ENCODE results near the gene TNIK.

TNIK gene

GRCh38 chr3:171491361-171491760 lies 31.2 kb upstream of the TNIK start:
- DNase-seq (ENCODE audit: low read depth) = no peak
- no peaks in the 10 kb centered on the region for H3K4me1 ChIP-seq (ENCODE audit: control insufficient read depth, insufficient read depth, low read length)
- no peaks in the 10 kb centered on the region for H3K36me3 ChIP-seq (ENCODE audit: control insufficient read depth, insufficient read depth, low read length, severe bottlenecking)
- no peaks in the 10 kb centered on the region for H3K27me3 ChIP-seq (replicated peaks; ENCODE audit: control insufficient read depth, insufficient read depth, low read length)
- no peaks in the 10 kb centered on the region for H3K9me3 ChIP-seq (ENCODE audit: control insufficient read depth, low read length)
- H3K4me3 ChIP-seq (ENCODE audit: low read length) = no peak overlapping the region
- H3K9ac ChIP-seq (ENCODE audit: low read length) = no peak overlapping the region

- H3K9me3 ChIP-seq (ENCODE audit: control insufficient read depth, low read length) = no peaks in the 10 kb centered on the region
- DNase-seq (ENCODE audit: low read depth) = no peak
- H3K27me3 ChIP-seq (replicated peaks; ENCODE audit: control insufficient read depth, insufficient read depth, low read length) = no peaks in the 10 kb centered on the region
- no peak overlapping the region for H3K9ac ChIP-seq (ENCODE audit: low read length)
- H3K4me1 ChIP-seq (ENCODE audit: control insufficient read depth, insufficient read depth, low read length) = no peaks in the 10 kb centered on the region
- H3K36me3 ChIP-seq (ENCODE audit: control insufficient read depth, insufficient read depth, low read length, severe bottlenecking) = no peaks in the 10 kb centered on the region
- H3K4me3 ChIP-seq (ENCODE audit: low read length) = no peak overlapping the region
Observed at GRCh38 chr3:171490901-171491300, 30.7 kb upstream of the TNIK start.

GRCh38 chr3:171489348-171489747 lies 29.1 kb upstream of the TNIK start:
- no peaks in the 10 kb centered on the region for H3K9me3 ChIP-seq (ENCODE audit: control insufficient read depth, low read length)
- H3K4me3 ChIP-seq (ENCODE audit: low read length) = no peak overlapping the region
- H3K9ac ChIP-seq (ENCODE audit: low read length) = no peak overlapping the region
- no peaks in the 10 kb centered on the region for H3K27me3 ChIP-seq (replicated peaks; ENCODE audit: control insufficient read depth, insufficient read depth, low read length)
- H3K4me1 ChIP-seq (ENCODE audit: control insufficient read depth, insufficient read depth, low read length) = no peaks in the 10 kb centered on the region
- H3K36me3 ChIP-seq (ENCODE audit: control insufficient read depth, insufficient read depth, low read length, severe bottlenecking) = no peaks in the 10 kb centered on the region
- DNase-seq (ENCODE audit: low read depth) = no peak

GRCh38 chr3:171488479-171488878 lies 28.3 kb upstream of the TNIK start:
- DNase-seq (ENCODE audit: low read depth) = no peak
- H3K4me1 ChIP-seq (ENCODE audit: control insufficient read depth, insufficient read depth, low read length) = no peaks in the 10 kb centered on the region
- no peak overlapping the region for H3K9ac ChIP-seq (ENCODE audit: low read length)
- no peak overlapping the region for H3K4me3 ChIP-seq (ENCODE audit: low read length)
- H3K27me3 ChIP-seq (replicated peaks; ENCODE audit: control insufficient read depth, insufficient read depth, low read length) = no peaks in the 10 kb centered on the region
- H3K9me3 ChIP-seq (ENCODE audit: control insufficient read depth, low read length) = no peaks in the 10 kb centered on the region
- H3K36me3 ChIP-seq (ENCODE audit: control insufficient read depth, insufficient read depth, low read length, severe bottlenecking) = no peaks in the 10 kb centered on the region

- peaks cover 4% of the 10 kb centered on the region for H3K9me3 ChIP-seq (ENCODE audit: control insufficient read depth, low read length)
- no peaks in the 10 kb centered on the region for H3K27me3 ChIP-seq (replicated peaks; ENCODE audit: control insufficient read depth, insufficient read depth, low read length)
- no peaks in the 10 kb centered on the region for H3K36me3 ChIP-seq (ENCODE audit: control insufficient read depth, insufficient read depth, low read length, severe bottlenecking)
- H3K4me3 ChIP-seq (ENCODE audit: low read length) = no peak overlapping the region
- no peak overlapping the region for H3K9ac ChIP-seq (ENCODE audit: low read length)
- DNase-seq (ENCODE audit: low read depth) = no peak
- H3K4me1 ChIP-seq (ENCODE audit: control insufficient read depth, insufficient read depth, low read length) = no peaks in the 10 kb centered on the region
Observed at GRCh38 chr3:171487382-171487781, 27.2 kb upstream of the TNIK start.

GRCh38 chr3:171485338-171485737 lies 25.1 kb upstream of the TNIK start:
- H3K4me3 ChIP-seq (ENCODE audit: low read length) = no peak overlapping the region
- no peaks in the 10 kb centered on the region for H3K36me3 ChIP-seq (ENCODE audit: control insufficient read depth, insufficient read depth, low read length, severe bottlenecking)
- H3K4me1 ChIP-seq (ENCODE audit: control insufficient read depth, insufficient read depth, low read length) = no peaks in the 10 kb centered on the region
- H3K9ac ChIP-seq (ENCODE audit: low read length) = no peak overlapping the region
- peaks cover 5% of the 10 kb centered on the region for H3K9me3 ChIP-seq (ENCODE audit: control insufficient read depth, low read length)
- H3K27me3 ChIP-seq (replicated peaks; ENCODE audit: control insufficient read depth, insufficient read depth, low read length) = no peaks in the 10 kb centered on the region
- no peak for DNase-seq (ENCODE audit: low read depth)

GRCh38 chr3:171481011-171481410 lies 20.8 kb upstream of the TNIK start:
- Histone ChIP-seq H3K9ac (ENCODE audit: low read length) (no peak overlapping the region), H3K9me3 (ENCODE audit: control insufficient read depth, low read length) (peaks cover 5% of the 10 kb centered on the region), H3K4me3 (ENCODE audit: low read length) (no peak overlapping the region), H3K36me3 (ENCODE audit: control insufficient read depth, insufficient read depth, low read length, severe bottlenecking) (no peaks in the 10 kb centered on the region), H3K27me3 (replicated peaks; ENCODE audit: control insufficient read depth, insufficient read depth, low read length) (no peaks in the 10 kb centered on the region), H3K4me1 (ENCODE audit: control insufficient read depth, insufficient read depth, low read length) (no peaks in the 10 kb centered on the region)
- no peak for DNase-seq (ENCODE audit: low read depth)

GRCh38 chr3:171480526-171480925 lies 20.3 kb upstream of the TNIK start:
- no peak for DNase-seq (ENCODE audit: low read depth)
- H3K27me3 ChIP-seq (replicated peaks; ENCODE audit: control insufficient read depth, insufficient read depth, low read length) = no peaks in the 10 kb centered on the region
- H3K9me3 ChIP-seq (ENCODE audit: control insufficient read depth, low read length) = peaks cover 5% of the 10 kb centered on the region
- H3K36me3 ChIP-seq (ENCODE audit: control insufficient read depth, insufficient read depth, low read length, severe bottlenecking) = no peaks in the 10 kb centered on the region
- no peak overlapping the region for H3K4me3 ChIP-seq (ENCODE audit: low read length)
- no peak overlapping the region for H3K9ac ChIP-seq (ENCODE audit: low read length)
- no peaks in the 10 kb centered on the region for H3K4me1 ChIP-seq (ENCODE audit: control insufficient read depth, insufficient read depth, low read length)

GRCh38 chr3:171476532-171477102 lies 16.4 kb upstream of the TNIK start:
- Histone ChIP-seq H3K4me1 (ENCODE audit: control insufficient read depth, insufficient read depth, low read length) (no peaks in the 10 kb centered on the region), H3K9me3 (ENCODE audit: control insufficient read depth, low read length) (no peaks in the 10 kb centered on the region), H3K36me3 (ENCODE audit: control insufficient read depth, insufficient read depth, low read length, severe bottlenecking) (no peaks in the 10 kb centered on the region), H3K27me3 (replicated peaks; ENCODE audit: control insufficient read depth, insufficient read depth, low read length) (peaks cover 3% of the 10 kb centered on the region), H3K9ac (ENCODE audit: low read length) (no peak overlapping the region), H3K4me3 (ENCODE audit: low read length) (no peak overlapping the region)
- no peak for DNase-seq (ENCODE audit: low read depth)

GRCh38 chr3:171472552-171472951 lies 12.3 kb upstream of the TNIK start:
- Histone ChIP-seq H3K27me3 (replicated peaks; ENCODE audit: control insufficient read depth, insufficient read depth, low read length) (peaks cover 3% of the 10 kb centered on the region), H3K4me3 (ENCODE audit: low read length) (no peak overlapping the region), H3K4me1 (ENCODE audit: control insufficient read depth, insufficient read depth, low read length) (no peaks in the 10 kb centered on the region), H3K36me3 (ENCODE audit: control insufficient read depth, insufficient read depth, low read length, severe bottlenecking) (no peaks in the 10 kb centered on the region), H3K9ac (ENCODE audit: low read length) (no peak overlapping the region), H3K9me3 (ENCODE audit: control insufficient read depth, low read length) (no peaks in the 10 kb centered on the region)
- no peak for DNase-seq (ENCODE audit: low read depth)

- Histone ChIP-seq H3K4me1 (ENCODE audit: control insufficient read depth, insufficient read depth, low read length) (no peaks in the 10 kb centered on the region), H3K4me3 (ENCODE audit: low read length) (no peak overlapping the region), H3K9ac (ENCODE audit: low read length) (no peak overlapping the region), H3K27me3 (replicated peaks; ENCODE audit: control insufficient read depth, insufficient read depth, low read length) (peaks cover 3% of the 10 kb centered on the region), H3K36me3 (ENCODE audit: control insufficient read depth, insufficient read depth, low read length, severe bottlenecking) (no peaks in the 10 kb centered on the region), H3K9me3 (ENCODE audit: control insufficient read depth, low read length) (no peaks in the 10 kb centered on the region)
- DNase-seq (ENCODE audit: low read depth) = no peak
Observed at GRCh38 chr3:171470714-171471227, 10.6 kb upstream of the TNIK start.

- Histone ChIP-seq H3K9me3 (ENCODE audit: control insufficient read depth, low read length) (no peaks in the 10 kb centered on the region), H3K4me1 (ENCODE audit: control insufficient read depth, insufficient read depth, low read length) (no peaks in the 10 kb centered on the region), H3K36me3 (ENCODE audit: control insufficient read depth, insufficient read depth, low read length, severe bottlenecking) (no peaks in the 10 kb centered on the region), H3K4me3 (ENCODE audit: low read length) (no peak overlapping the region), H3K27me3 (replicated peaks; ENCODE audit: control insufficient read depth, insufficient read depth, low read length) (peaks cover 3% of the 10 kb centered on the region), H3K9ac (ENCODE audit: low read length) (no peak overlapping the region)
- no peak for DNase-seq (ENCODE audit: low read depth)
Observed at GRCh38 chr3:171469376-171469775, 9.2 kb upstream of the TNIK start.

All from adipocyte (in vitro differentiated cells).